Activated T-cell treated with anti-CD3 and anti-CD28 coated beads for 1 hour (primary cell): ENCODE results near the gene NCS1.
"Not testable (repeated sequence)": the region's sequence is repeated elsewhere in the genome, so short reads cannot be mapped to it uniquely, and the experiment has no call there.

Experiments
- DNase-seq: peaks from one replicate; pipeline ENCODE4 v3.0.0-alpha.2; 2020; ENCODE audit warnings: low read depth

The NCS1 gene

GRCh38 chr9:130237763-130238524 lies 65.7 kb downstream of the NCS1 start:
- DNase-seq, result no peak

- DNase-seq, result no peak
These were observed 67.1 kb downstream of the NCS1 start for GRCh38 chr9:130239363-130239695.

GRCh38 chr9:130239741-130240241 lies 67.6 kb downstream of the NCS1 start:
- no peak for DNase-seq

- DNase-seq, result no peak
These were observed 68.4 kb downstream of the NCS1 start for GRCh38 chr9:130240410-130241197.

GRCh38 chr9:130241198-130241535 lies 69.0 kb downstream of the NCS1 start:
- no peak for DNase-seq

GRCh38 chr9:130242270-130243014 lies 70.2 kb downstream of the NCS1 start:
- DNase-seq, result no peak

- peak; percentile 82 for DNase-seq
These were observed 71.0 kb downstream of the NCS1 start for GRCh38 chr9:130243015-130243881.

GRCh38 chr9:130243882-130244170 lies 71.6 kb downstream of the NCS1 start:
- DNase-seq, result no peak

- DNase-seq, result no peak
These were observed 72.5 kb downstream of the NCS1 start for GRCh38 chr9:130244548-130245165.

GRCh38 chr9:130245474-130245873 lies 73.3 kb downstream of the NCS1 start:
- no peak for DNase-seq

- no peak for DNase-seq
These were observed 73.9 kb downstream of the NCS1 start for GRCh38 chr9:130246126-130246525.

- no peak for DNase-seq
These were observed 82.8 kb downstream of the NCS1 start for GRCh38 chr9:130254747-130255630.

- no peak for DNase-seq
These were observed 83.5 kb downstream of the NCS1 start for GRCh38 chr9:130255631-130256134.

- no peak for DNase-seq
These were observed 84.4 kb downstream of the NCS1 start for GRCh38 chr9:130256644-130257043.

GRCh38 chr9:130258137-130258536 lies 85.9 kb downstream of the NCS1 start:
- DNase-seq, result not testable (repeated sequence)

- DNase-seq, result no peak
These were observed 86.8 kb downstream of the NCS1 start for GRCh38 chr9:130259044-130259443.

GRCh38 chr9:130260816-130261765 lies 88.9 kb downstream of the NCS1 start:
- DNase-seq, result no peak

- no peak for DNase-seq
These were observed 90.0 kb downstream of the NCS1 start for GRCh38 chr9:130262061-130262745.

GRCh38 chr9:130262771-130263170 lies 90.6 kb downstream of the NCS1 start:
- no peak for DNase-seq
